B cell (primary cell): ENCODE data around the gene GUCA2A.

Experiments
- CTCF ChIP-seq: fragments of 200-600 bp; IDR thresholded peaks from one replicate; pipeline ENCODE4 v1.8.0; 2022; ENCODE audit warnings: antibody characterized with exemption, mild to moderate bottlenecking
- EZH2 ChIP-seq: IDR thresholded peaks from 2 replicates; pipeline ENCODE4 v1.6.1; 2012; ENCODE audit warnings: borderline replicate concordance, low read depth, mild to moderate bottlenecking, moderate library complexity, low read length; ENCODE audit not compliant: insufficient read depth, poor library complexity, severe bottlenecking

- TF ChIP-seq CTCF (no peak), EZH2 (no peak)
Measured at GRCh38 chr1:42181687-42182086, 17.1 kb upstream of the GUCA2A start.
